ENCODE results near the gene TMEM44.

TMEM44 gene

DNA sequence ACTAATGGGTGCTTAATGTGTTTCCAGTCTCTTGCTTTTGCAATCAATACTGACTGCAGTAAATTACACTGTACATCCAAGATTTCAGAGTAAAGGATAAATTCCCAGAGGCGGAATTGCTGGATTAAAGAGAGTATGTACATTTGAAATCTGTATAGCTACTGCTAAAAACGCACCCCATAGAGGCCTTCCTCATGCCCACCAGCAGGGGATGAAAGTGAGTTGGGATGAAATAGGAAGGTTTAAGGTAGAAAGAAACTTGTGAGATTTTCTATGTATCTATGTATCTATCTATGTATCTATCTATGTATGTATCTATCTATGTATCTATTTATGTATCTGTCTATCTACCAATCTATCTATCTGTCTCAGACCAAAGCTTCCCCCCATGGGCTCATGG lies 28.4 kb downstream of the TMEM44 start:
- DNase-seq (ENCODE audit: low read depth), result no peak
- H3K4me3 ChIP-seq (ENCODE audit: low read depth, low read length), result no peak overlapping the region
- peak; percentile 29 for TF ChIP-seq CTCF (IDR thresholded peaks at IDR 0.05; ENCODE audit: low read depth, low read length, missing control alignments)

DNA sequence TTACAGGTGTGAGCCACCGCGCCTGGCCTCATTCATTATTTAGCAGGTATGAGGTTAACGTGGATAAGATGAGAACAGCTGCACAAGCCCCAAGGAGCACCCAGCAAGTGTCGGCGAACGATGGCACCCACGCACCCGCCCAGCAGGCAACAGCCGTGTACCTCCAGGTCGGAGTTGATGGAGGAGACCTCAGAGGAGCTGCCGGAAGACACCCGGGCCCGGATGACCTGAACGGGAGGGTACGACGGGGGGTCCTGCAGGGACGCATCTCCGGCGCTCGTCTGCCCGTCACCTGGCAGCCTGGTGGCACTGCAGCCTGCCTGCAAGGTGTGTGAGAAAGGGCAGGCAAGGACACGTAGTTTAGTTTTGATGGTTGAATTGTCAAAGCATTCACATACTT lies 29.1 kb downstream of the TMEM44 start:
- no peak for DNase-seq (ENCODE audit: low read depth)
- no peak for TF ChIP-seq CTCF (IDR thresholded peaks at IDR 0.05; ENCODE audit: low read depth, low read length, missing control alignments)

DNA sequence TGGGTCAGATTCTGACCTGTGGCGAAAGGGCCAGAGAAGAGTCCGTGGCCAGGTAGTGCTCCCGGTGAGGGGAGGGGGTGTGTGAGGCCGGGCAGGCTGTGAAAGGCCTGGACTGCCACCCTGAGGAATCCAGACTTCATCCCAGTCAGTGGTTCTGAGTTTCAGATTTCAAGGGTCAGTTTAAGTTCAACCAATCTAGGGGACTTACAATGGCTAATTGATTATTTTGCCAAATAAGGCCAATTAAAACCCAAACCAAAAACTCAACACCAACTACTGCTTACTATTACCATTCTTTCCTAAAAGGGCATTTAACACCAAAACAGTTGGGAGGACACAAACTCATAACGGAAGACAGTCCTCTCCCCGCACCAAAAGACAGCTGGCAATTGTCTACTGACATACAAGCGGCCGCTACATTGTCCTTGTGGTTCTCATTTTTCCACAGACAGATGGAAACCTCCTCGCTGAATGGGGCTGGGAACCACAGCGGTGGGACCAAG lies 30.5 kb downstream of the TMEM44 start:
- no peak for DNase-seq (ENCODE audit: low read depth)
- no peak overlapping the region for H3K4me3 ChIP-seq (ENCODE audit: low read depth, low read length)
- no peak for TF ChIP-seq CTCF (IDR thresholded peaks at IDR 0.05; ENCODE audit: low read depth, low read length, missing control alignments)

More for the DNA sequence above, 29.1 kb downstream of the TMEM44 start:
- no peak overlapping the region for H3K4me3 ChIP-seq (ENCODE audit: low read depth, low read length)

- TF ChIP-seq CTCF (IDR thresholded peaks at IDR 0.05; ENCODE audit: low read depth, low read length, missing control alignments), result no peak
- no peak for DNase-seq (ENCODE audit: low read depth)
These were observed 34.3 kb downstream of the TMEM44 start for GRCh38 chr3:194598771-194599557.

GRCh38 chr3:194596906-194597305 lies 36.3 kb downstream of the TMEM44 start:
- H3K4me3 ChIP-seq (ENCODE audit: low read depth, low read length), result no peak overlapping the region
- no peak for DNase-seq (ENCODE audit: low read depth)
- TF ChIP-seq CTCF (IDR thresholded peaks at IDR 0.05; ENCODE audit: low read depth, low read length, missing control alignments), result no peak

More at GRCh38 chr3:194598771-194599557, 34.3 kb downstream of the TMEM44 start:
- no peak overlapping the region for H3K4me3 ChIP-seq (ENCODE audit: low read depth, low read length)

DNA sequence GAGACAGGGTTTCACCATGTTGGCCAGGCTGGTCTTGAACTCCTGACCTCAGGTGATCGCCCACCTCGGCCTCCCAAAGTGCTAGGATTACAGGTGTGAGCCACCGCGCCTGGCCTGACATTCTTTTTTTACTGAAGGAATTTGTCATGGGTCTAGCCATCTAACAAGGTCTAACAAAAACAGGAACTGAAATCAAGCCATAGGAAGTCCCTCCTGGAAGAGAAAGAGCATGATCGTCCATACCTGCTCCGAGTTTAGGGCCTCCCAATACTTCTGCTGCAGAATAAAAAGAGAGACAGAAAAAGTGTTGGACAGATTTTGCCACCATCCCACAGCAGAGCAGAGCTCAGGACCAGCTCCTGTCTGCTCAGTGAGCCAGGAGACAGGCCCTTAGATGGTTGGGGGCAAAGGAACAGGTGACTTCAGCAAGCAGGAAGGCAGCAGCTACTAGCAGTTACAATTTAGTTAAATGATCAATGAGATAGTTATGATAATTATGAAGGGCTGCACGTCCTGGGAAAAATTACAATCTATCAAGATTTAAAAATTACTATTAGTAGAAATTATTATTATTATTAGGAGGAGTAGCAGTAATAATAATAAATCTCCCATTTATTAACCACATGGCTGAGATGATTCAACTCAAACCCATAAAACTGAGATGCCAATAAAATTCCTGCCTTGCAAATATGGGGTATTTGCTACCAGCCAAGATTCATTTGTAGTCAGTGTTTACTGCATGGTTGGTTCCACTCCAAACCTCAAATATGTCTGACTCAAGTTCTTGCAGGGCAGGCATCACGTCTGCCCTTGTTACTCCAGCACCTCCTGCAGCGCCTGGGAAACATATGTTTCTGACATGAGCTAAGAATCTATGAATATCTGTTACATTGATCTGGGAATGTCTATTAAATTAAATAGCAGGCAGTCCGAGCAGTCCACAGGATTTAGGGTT lies 40.1 kb downstream of the TMEM44 start:
- TF ChIP-seq CTCF (IDR thresholded peaks at IDR 0.05; ENCODE audit: low read depth, low read length, missing control alignments), result no peak
- no peak overlapping the region for H3K4me3 ChIP-seq (ENCODE audit: low read depth, low read length)
- DNase-seq (ENCODE audit: low read depth), result no peak
